IPS-NIHi11 (cell line): ENCODE data around the gene GLT1D1.

ENCODE experiments used
- DNase-seq: peaks from one replicate; pipeline ENCODE4 v3.0.0; 2012; ENCODE audit warnings: mixed read lengths, low spot score

GLT1D1 gene

DNA sequence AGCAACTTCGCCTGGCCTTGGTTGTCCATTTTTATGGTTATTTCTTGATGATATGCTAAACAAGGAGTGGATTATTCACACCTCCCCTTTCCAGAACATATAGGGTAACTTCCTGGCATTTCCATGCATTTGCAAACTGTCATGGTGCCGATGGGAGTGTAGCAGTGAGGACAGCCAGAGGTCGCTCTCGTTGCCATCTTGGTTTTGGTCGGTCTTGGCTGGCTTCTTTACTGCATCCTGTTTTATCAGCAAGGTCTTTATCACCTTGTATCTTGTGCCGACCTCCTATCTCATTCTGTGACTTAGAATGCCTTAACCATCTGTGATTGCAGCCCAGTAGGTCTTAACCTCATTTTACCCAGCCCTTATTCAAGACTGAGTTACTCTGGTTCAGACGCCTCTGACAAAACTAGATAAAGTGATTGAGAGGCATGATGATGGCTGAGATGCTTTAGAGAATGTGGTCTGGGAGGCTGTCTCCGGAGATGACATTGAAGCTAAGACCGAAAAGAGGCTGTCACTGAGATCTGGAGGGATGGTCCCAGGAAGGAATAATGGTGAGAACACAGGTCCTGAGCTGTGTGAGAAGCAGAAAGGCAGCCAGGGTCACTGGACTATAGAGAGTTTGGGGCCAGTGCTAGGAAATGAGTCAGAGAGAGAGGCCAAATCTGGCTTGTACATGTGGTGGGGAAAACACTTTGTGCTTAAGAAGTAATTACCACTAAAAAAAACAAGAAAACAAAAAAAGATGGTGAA, 2.9 kb downstream of the GLT1D1 start:
- DNase-seq: no peak

DNA sequence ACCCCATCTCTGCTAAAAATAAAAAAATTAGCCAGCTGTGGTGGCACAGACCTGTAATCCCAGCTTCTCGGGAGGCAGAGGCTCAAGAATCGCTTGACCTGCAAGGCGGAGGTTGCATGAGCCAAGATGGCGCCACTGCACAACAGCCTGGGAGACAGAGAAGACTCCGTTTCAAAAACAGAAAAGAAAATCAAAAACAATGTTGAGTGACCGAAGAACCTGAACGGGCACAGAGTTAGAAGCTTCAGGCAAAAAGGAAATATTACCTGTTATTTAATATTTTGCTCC, 3.5 kb downstream of the GLT1D1 start:
- no peak for DNase-seq

DNA sequence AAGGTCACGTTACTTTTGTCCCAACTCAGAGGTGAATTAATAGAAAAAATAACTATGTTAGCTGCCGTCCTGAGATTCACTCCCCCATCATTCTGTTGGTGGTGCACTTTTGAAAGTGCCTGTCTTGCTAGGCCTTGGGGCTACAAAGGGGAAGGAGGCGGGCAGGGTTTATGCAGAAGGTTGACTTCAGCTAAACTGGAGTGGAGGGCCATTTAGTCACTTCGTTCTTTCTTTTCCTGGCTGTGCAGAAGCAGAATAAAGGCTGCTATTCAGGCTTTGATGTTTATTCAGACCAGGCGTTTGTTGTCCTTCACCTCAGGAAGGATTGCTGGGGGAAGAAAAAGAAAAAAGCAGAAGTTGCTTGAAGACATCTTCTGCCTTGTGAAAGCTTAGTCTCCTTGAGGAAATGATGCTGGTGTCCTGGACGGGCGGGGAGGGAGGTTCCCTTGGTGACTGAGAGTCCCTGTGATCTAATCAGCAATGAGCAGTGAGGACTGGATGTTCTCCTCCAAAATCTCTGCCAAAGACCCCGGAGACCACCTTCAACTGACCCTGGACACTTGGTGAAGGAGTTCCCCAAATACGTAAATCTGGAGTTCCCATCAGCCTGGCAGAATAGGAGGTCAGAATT, 4.0 kb downstream of the GLT1D1 start:
- DNase-seq: no peak

DNA sequence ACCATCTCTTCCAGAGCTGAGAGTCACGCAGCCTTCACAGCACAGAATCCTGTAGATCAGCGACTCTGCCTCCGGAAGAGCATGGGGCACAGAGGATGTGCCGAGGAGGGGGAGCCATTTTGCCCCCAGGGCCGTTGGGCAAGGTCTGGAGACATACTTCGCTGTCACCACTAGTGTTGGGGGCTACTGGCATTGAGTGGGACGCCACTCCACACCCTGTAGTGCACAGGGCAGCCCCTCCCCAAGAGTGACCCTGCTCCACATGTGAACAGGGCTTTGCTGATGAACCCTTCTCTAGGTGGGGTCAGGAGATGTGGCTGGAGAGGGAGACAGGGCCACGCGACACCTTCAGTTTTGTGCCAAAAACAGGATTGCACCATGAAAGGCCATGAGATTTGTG, 6.0 kb downstream of the GLT1D1 start:
- DNase-seq: no peak

DNA sequence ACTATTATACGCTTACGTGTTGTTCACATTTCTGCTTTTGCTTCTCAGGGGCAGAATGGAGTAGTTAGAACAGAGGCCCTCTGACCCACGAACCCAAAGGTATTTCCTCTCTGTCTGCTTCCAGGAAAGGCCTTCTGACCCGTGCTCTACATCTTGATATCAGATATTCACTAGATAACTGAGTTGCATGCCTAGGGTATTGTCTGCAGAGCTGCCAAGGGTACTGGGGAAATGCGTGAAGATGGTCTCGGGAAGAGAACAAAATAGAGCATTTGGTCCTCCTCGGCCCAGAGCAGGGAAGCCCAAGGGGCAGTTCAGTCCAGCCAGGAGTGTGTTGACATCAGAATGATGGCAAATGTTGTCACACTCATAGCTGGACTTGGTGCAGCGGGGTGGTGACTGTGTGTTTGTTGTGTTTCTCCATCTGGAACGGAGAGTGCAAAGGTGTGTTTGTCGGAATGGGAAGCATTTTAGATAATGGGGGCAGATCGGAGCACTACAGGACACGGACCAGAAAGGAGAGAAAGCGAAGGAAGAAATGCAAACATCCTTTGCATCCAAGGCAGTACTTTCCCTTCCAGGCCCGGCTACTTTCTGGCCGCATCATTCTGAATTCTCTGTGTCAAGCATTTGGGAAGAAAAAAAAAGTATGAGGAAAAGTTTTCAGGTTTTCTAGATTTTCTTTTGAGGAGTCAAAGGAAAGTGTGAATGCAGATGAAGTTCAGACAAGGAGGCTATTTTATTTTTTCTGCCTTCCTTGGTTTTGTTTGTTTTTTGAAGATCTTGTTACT, 8.1 kb downstream of the GLT1D1 start:
- DNase-seq: no peak

DNA sequence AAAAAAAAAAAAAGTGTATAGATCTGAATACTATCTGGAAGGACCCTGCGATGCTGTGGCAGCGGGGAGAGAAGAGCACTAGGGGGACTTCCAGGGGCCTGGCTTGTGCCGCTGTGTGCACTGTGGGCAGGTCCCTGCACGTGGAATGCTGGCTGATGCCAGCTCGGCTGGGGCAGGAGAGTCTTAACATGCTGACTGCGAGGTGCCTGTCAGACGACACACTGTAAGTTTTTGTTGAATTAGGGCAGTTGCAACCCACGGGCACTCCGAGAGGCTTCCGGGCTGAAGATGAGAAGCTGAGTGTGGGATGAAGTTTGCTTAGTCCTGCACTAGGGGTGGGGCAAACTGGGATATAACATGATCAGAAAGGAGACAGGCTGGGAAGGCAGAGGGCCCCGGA, 10.7 kb downstream of the GLT1D1 start:
- no peak for DNase-seq

DNA sequence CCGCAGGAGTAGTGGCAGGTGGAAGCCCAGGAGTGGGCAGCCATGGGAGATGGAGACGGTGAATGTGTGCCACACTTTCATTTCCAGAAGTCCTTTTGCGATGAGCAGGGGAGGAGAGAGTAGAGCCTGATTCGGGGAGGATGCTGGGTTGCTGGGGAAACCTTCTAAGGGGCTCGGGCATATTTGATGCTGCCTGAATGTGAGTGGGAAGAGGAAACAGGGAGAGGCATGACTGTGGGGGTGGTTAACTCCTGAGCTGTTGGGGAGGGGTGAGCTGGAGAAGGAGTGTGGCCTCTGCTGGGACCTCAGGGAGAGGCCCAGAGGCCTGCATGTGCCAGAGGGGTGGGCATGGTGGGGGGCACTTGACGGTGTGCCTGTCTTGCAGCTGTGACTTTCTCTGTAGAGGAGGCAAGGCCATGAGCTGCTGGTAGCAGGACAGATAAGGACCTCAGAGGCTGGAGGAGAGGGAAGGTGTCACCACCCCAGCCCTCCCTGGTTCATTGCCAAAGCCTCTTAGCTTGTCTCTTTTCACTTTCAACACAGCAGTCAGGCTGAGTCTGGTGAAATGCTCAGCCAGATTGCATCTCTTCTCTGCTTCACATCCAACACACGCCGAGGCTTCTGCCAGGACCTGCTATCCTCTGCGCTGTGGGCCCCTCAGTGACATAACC, 11.4 kb downstream of the GLT1D1 start:
- DNase-seq: no peak

DNA sequence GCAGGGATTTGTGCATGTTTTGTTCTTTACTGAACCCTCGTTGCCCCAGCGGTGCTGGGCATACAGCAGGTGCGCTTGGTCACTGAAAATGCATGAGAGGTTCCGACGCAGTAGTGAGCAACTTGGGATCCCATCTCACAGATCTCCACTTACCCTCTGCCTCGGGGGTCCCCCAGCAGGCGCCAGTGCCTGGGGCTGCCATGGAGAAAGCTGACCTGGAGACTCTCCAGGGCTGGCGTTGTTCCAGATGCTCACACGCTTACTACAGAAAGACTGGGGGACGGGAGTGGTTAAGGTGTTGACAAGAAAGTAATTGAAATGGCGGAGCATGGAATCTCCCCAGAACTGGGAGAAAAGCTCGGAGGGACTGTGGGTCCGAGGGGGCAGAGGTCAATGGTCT, 14.2 kb downstream of the GLT1D1 start:
- DNase-seq: no peak

DNA sequence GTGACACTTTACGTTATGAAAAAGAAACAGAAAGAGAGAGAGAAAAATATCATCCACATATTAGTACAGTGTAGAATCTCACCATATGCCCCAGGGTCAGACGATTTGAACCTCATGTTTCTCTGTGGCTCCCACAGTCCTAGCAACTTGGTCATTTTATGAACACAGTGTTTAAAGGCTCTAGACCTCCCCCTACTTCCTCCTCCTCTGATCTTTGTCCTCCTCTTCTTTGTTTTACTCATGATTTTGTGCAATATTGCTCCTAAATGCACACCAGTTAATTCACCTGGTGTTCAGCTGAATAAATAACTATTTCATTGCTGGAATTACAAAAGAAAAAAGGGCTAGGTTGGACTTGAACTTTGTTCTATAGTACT, 18.2 kb downstream of the GLT1D1 start:
- no peak for DNase-seq

DNA sequence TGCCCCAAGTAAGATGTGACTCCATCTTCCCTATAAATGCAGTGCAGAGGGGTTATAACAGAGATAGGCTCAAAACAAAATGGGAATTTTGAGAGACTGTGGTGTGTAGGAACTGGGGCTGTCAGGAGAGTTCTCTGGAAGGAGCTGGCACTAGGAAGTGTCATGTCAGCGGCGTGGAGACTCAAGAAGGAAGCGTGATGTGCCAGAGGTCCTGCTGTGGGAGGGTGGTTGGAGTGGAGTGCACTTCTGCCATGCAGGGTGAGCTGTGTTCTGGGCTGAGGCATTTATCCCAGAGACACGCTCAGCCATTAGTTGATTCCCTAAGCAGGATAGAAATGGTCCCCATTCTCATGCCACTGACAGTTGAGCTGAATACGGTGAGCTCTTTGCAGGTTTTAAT, 19.0 kb downstream of the GLT1D1 start:
- DNase-seq: no peak

DNA sequence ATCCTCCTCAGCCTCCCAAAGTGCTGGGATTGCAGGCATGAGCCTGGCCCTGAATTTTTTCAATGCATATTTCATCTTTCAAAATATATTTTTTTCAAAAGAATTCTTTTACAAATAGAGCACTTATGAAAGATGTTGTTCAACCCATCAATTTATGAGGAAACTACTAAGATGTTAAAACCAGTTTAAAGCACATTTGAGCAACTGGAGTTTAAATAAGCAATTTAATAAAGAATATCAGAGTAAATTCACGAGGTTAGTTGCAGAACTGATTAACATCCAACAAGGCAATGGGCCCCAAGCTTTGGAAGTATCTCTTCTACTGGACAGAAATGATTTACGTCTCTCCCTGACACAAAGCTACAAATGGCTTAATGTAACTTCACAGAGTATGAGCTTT, 23.3 kb downstream of the GLT1D1 start:
- DNase-seq: no peak

DNA sequence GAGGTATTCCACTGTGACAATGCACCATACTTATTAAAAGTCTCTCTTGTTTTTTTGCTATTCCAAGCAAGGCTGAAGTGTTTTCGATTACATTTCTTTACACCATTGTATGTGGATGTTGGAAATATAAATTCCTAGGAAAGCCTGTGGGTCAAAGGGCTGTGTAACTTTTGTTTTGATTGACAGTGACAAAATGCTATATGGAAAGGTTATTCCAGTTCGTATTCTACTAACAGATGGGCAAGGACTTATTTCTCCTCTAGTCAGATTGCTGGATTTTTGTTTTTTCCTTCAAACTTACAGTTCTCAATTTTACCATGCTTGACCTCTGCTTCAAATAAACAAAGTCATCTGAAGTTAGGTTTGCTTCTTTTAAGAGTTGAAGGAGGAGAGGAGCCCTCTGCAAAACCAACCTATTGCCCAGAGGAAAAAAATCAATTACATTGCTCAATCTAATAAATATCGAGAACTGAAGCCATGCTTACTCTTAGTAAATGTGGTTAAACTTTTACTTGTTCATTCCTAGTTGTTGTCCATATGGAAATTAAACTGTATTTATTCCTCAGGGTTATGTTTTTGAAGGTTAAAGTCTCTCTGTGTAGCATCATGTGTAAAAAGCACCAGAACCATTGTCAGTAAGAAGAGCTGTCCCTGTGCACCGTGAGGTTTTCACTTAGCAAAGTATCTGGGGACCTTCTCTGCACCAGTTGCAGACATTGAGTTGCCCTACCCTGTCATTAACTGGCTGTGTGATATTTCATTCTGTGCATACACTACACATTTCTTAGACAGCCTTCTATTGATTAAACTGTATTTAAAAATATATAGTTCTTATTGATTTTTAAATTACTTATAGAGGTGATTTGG, 26.9 kb downstream of the GLT1D1 start:
- DNase-seq: no peak

DNA sequence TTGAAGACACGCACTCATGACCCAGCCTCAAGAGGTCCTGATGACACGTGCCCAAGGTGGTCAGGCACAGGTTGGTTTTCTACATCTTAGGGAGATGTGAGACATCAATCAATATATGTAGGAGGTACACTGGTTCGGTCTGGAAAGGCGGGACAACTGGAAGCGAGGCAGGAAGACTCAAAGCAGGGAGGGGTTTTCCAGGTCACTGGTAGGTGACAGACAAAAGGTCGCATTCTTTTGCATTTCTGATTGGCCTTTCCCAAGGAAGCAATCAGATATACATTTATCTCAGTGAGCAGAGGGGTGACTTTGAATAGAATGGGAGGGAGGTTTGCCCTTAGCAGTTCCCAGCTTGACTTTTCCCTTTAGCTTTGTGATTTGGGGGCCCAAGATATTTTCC, 38.6 kb downstream of the GLT1D1 start:
- no peak for DNase-seq

DNA sequence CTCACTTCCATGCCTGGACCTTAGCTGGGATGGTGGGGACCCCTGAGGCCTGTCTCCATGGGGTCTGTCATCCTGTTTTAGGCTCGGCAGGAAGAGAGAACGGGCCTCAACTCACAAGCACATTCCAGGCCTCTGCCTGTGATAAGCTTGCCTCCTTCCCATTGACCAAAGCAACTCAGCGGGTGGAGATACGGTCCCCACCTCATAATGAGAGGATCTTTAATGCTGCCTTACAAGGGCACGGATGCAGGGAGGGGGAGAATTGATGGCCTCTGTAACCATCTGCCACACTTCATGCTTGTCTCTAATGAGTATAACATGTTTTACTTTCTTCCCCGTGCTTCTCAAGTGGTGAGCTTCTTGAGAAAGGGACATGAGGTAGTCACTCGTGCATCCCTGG, 50.0 kb downstream of the GLT1D1 start:
- DNase-seq: no peak

DNA sequence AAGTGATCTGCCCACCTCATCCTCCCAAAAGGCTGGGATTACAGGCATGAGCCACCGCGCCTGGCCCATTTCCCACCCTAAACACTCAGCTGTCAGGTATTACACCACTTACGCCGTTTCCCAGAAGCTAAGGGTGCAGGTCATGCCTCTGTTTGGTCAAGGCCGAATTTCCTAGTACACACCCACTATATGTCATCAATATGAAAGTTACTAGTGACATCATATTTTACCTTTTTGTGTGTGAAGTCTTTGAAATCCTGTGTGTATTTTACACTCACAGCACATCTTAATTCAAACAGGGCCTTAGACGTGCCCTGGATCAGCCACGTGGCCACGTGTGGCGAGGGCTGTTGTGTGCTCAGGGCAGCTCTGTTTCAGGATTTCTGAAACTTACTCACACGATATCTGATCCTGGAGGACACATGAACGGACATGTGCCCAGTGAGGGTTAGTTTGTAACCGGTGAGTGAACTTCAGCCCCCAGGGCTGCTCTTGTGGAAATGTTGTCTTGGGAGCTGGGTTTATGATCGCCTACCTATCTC, 51.8 kb downstream of the GLT1D1 start:
- no peak for DNase-seq

DNA sequence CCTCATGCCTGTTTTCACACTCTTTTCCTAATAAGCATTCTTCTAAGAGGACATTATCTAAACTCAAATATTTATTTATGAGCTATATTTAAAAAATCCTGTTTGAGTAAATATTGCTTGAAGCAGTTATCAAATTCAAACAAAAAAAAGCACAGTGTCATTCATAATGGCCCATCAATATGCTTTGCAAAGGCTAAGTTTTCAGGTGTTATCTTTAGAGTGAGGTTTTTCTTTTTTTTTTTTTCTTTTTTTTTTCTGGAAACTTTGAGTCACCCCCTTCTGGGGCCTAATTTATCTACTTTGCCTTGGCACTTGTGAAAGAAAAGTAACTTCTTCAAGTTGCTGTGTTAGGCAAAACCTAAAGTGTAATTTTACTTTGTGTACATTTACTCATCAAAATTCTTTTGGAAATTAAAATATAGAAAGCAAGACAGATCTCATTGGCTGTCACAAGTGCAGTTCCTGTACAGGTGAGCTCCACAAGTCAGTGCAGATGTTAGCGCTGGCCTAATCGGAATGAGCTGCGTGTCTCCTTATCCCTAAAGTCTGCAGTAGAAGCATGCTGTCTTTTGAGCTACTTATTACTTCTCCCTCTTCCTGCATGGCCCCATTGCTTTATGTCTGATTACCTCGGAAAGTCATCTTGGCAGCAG, 53.3 kb downstream of the GLT1D1 start:
- DNase-seq: no peak

DNA sequence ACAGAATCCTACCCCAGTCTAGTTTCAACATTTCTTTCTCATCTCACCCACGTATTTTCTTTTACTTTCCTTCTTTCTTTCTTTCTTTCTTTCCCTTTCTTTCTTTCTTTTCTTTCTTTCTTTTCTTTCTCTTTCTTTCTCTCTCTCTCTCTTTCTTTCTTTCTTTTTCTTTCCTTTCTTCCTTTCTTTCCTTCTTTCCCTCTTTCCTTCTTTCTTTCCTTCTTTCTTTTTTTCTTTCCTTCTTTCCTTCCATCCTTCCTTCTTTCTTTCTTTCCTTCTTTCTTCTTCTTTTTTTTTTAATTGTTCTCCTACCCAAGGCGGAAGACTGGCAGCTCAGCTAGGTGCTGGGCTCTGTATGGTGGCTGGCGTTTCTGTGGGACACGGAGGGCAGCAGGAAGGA, 55.0 kb downstream of the GLT1D1 start:
- no peak for DNase-seq

DNA sequence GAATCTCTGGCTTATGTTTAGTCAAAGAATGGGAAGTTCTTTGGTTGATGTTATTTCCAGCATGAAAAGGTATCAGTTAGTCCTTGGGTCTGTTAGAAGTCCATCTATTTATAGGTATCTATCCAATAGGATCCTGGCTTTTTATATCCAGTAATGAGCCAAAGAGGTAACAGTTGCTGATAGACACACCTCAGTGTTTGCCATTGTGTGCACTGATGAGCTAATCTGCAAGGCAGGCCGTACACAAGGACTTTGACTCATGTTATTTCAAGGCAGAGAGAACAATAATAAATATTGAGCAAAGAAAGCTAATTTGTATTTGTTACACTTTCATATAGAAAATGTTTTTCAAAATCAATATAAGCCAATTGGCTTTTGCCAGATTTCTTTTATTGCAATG, 56.4 kb downstream of the GLT1D1 start:
- DNase-seq: no peak

DNA sequence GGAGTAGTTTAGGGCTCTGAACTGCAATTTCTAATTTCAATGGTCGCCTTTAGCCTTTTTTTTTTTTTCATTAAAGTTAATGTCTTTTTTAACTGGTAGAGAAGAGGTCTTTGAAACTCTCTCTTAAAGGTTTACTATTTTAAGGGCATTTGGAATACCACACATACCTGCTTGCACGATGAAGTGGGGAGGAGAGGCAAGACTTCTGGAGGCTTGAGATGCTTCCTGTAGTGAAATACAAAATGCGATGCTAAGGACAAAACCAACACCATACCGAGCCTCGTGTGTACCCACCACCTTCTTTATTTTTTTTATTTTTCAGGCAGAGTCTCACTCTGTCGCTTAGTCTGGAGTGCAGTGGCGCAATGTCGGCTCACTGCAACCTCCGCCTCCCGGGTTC, 57.4 kb downstream of the GLT1D1 start:
- DNase-seq: no peak

DNA sequence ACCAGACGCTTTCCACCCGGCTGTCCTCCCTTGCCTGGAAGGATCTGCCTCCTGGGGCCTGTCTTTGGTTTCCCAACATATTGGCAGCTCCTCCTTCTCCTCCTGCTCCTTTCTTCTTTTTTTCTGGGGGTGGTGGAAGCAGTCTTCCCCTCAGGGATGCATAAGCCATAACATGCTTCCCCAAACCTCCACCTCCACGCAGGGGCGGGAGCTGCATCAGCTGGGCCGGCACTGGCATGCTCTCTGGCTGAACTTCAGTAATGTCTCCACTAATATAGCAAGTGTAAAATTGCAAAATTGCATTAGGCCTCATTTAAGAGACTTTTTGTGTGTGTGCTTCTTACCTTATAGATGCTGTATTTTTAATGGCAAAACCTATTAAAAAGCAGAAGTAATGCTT, 58.6 kb downstream of the GLT1D1 start:
- DNase-seq: no peak

DNA sequence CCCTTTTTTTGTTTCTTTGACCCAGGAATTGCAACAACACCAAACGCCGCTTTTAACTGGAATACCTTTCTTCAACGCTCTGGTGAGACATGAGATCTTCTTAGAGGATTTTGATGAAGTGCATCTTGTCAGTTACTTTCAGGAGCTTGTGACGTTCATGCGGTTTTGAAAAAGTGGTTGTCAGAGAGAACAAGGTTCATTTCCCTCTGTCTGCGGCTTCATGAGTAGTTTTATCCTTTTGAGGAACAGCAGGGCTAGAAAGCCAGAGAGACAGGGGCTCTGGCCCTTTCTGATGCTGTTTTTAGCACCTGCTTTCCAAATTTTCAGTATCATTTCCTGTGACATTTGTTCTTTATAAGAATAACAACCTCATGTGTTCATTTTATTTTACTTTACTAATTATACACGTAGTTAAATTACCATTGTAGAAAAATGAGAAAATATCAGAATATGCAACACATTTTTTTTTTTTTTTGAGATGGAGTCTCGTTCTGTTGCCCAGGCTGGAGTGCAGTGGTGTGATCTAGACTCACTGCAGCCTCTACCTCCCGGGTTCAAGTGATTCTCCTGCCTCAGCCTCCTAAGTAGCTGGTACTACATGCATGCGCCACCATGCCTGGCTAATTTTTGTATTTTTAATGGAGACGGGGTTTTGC, 61.8 kb downstream of the GLT1D1 start:
- no peak for DNase-seq
